Measurements from ENCODE around the gene PSMD1.

The PSMD1 gene

GRCh38 chr2:231189171-231189530 lies 132.5 kb downstream of the PSMD1 start:
- Mint-ChIP-seq H3K27me3 (ENCODE audit: low read depth) (peaks cover 2% of the 10 kb centered on the region), H3K36me3 (ENCODE audit: low read depth) (no peaks in the 10 kb centered on the region), H3K27ac (peak overlapping the region in 2 of 3 experiments; percentile 65 to 100), H3K4me1 (peaks cover 33% of the 10 kb centered on the region), H3K9me3 (no peaks in the 10 kb centered on the region), H3K4me3 (no peak overlapping the region)
- TF ChIP-seq, protein P1, sequence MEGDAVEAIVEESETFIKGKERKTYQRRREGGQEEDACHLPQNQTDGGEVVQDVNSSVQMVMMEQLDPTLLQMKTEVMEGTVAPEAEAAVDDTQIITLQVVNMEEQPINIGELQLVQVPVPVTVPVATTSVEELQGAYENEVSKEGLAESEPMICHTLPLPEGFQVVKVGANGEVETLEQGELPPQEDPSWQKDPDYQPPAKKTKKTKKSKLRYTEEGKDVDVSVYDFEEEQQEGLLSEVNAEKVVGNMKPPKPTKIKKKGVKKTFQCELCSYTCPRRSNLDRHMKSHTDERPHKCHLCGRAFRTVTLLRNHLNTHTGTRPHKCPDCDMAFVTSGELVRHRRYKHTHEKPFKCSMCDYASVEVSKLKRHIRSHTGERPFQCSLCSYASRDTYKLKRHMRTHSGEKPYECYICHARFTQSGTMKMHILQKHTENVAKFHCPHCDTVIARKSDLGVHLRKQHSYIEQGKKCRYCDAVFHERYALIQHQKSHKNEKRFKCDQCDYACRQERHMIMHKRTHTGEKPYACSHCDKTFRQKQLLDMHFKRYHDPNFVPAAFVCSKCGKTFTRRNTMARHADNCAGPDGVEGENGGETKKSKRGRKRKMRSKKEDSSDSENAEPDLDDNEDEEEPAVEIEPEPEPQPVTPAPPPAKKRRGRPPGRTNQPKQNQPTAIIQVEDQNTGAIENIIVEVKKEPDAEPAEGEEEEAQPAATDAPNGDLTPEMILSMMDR (IDR thresholded peaks at IDR 0.05; ENCODE audit: unreplicated experiment in 3 of 3), result no peak

DNA sequence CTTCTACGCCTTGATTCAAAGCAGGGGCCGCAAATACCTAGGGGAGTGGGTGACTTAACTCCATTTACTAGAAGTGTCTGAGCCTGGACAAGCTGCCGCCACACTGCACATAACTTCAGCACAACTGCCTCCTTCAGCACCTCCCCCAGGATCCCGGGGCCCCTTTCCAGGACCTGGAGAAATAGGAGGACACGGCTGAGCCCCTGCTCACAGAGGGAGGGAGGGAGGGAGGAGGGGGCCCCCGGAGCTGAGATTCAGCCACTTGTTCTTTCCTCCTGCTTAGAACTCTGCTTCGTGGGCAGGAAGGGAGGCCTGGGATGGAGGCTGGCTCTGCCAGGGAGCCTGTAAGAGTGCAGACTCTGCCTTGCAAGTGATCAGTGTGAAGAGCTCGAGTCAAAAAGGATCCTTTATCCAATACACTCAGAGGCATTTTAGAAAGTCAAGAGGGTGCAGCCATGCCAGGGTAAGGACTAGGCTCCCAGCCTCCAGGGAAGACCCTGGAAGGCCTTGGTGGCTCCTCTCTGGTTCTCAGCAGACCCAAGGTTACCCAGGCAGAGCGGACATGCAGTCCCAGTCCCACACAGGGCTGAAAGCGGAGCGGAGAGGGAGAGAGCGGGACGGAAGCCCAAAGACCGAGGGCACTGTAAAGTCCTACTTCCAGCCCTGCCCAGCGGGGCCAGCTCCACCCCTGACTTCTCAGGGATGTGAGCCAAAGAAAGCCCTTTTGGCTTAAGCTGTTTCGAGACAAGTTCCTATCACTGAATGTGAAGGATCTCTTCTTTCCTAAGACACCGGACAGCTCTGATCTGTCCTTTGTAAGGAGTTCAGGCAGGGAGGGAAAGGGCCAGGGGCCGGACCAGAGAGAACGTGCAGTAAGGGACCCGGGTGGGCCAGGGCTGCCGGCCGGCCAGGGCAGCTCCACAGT lies 133.2 kb downstream of the PSMD1 start:
- H3K9me3 Mint-ChIP-seq, result no peaks in the 10 kb centered on the region
- peak overlapping the region; percentile 53 to 57 (median 55) for H3K4me3 Mint-ChIP-seq
- peak overlapping the region; percentile 70 to 100 (median 99) for H3K27ac Mint-ChIP-seq
- no peaks in the 10 kb centered on the region for H3K36me3 Mint-ChIP-seq (ENCODE audit: low read depth)
- H3K27me3 Mint-ChIP-seq (ENCODE audit: low read depth), result no peaks in the 10 kb centered on the region
- H3K4me1 Mint-ChIP-seq, result peaks cover 33% of the 10 kb centered on the region
- TF ChIP-seq, protein P1 (IDR thresholded peaks at IDR 0.05; ENCODE audit: unreplicated experiment in 3 of 3), result no peak

- TF ChIP-seq, protein P1 (IDR thresholded peaks at IDR 0.05; ENCODE audit: unreplicated experiment in 3 of 3), result no peak
- Mint-ChIP-seq H3K27ac (peak overlapping the region; percentile 70 to 100 (median 99)), H3K36me3 (ENCODE audit: low read depth) (no peaks in the 10 kb centered on the region), H3K27me3 (ENCODE audit: low read depth) (no peaks in the 10 kb centered on the region), H3K9me3 (no peaks in the 10 kb centered on the region), H3K4me1 (peaks cover 33% of the 10 kb centered on the region), H3K4me3 (no peak overlapping the region)
These were observed 134.0 kb downstream of the PSMD1 start for GRCh38 chr2:231190531-231191197.

- Mint-ChIP-seq H3K4me3 (peak overlapping the region; percentile 2 to 62 (median 17)), H3K27ac (peak overlapping the region; percentile 95 to 100 (median 98)), H3K27me3 (ENCODE audit: low read depth) (no peaks in the 10 kb centered on the region), H3K4me1 (peaks cover 36% of the 10 kb centered on the region), H3K9me3 (peaks cover 2% of the 10 kb centered on the region), H3K36me3 (ENCODE audit: low read depth) (no peaks in the 10 kb centered on the region)
- TF ChIP-seq, protein P1 (IDR thresholded peaks at IDR 0.05; ENCODE audit: unreplicated experiment in 3 of 3), result peak; percentile 57 to 82 (median 62)
These were observed 135.5 kb downstream of the PSMD1 start for GRCh38 chr2:231191896-231192872.

- H3K27me3 Mint-ChIP-seq (ENCODE audit: low read depth), result no peaks in the 10 kb centered on the region
- no peaks in the 10 kb centered on the region for H3K36me3 Mint-ChIP-seq (ENCODE audit: low read depth)
- peaks cover 28% of the 10 kb centered on the region for H3K4me1 Mint-ChIP-seq
- H3K4me3 Mint-ChIP-seq, result no peak overlapping the region
- TF ChIP-seq, protein P1 (IDR thresholded peaks at IDR 0.05; ENCODE audit: unreplicated experiment in 3 of 3), result no peak
- peak overlapping the region in 2 of 3 experiments; percentile 70 to 100 for H3K27ac Mint-ChIP-seq
- H3K9me3 Mint-ChIP-seq, result peaks cover 2% of the 10 kb centered on the region
These were observed 136.5 kb downstream of the PSMD1 start for GRCh38 chr2:231193216-231193615.

All from nephron (organoid).